ENCODE results near the gene ANKRD66. TPM values are rescaled to one million over a fixed set of nuclear protein-coding genes. Genes with fewer than 3 reads are reported as not detected.

The ANKRD66 gene
- polyA plus RNA-seq, 1 experiment, result not detected

GRCh38 chr6:46781478-46782378 lies 35.0 kb downstream of the ANKRD66 start:
- TF ChIP-seq CTCF (IDR thresholded peaks at IDR 0.05; ENCODE audit: insufficient read depth, low read depth, low read length), result peak; percentile 73
- Histone ChIP-seq H3K4me3 (ENCODE audit: low read depth, low read length) (no peak overlapping the region), H3K36me3 (ENCODE audit: control insufficient read depth, insufficient read depth, low read length) (no peaks in the 10 kb centered on the region), H3K27me3 (ENCODE audit: control insufficient read depth, insufficient read depth, low read length) (no peaks in the 10 kb centered on the region)
- DNase-seq (ENCODE audit: low read depth), result peak; percentile 4
- CTCF ChIA-PET, result no interaction called here
- POLR2A ChIA-PET, result no interaction called here

GRCh38 chr6:46784535-46784934 lies 37.8 kb downstream of the ANKRD66 start:
- TF ChIP-seq CTCF (IDR thresholded peaks at IDR 0.05; ENCODE audit: insufficient read depth, low read depth, low read length), result no peak
- ChIA-PET POLR2A (no interaction called here), CTCF (interaction anchor here (0.8 kb wide), 1 partner anchor 14 kb away, joined by 4 read pairs; no protein-coding TSS in a partner anchor)
- Histone ChIP-seq H3K4me3 (ENCODE audit: low read depth, low read length) (no peak overlapping the region), H3K36me3 (ENCODE audit: control insufficient read depth, insufficient read depth, low read length) (no peaks in the 10 kb centered on the region), H3K27me3 (ENCODE audit: control insufficient read depth, insufficient read depth, low read length) (no peaks in the 10 kb centered on the region)
- no peak for DNase-seq (ENCODE audit: low read depth)

- CTCF ChIA-PET, result no interaction called here
- no peak for DNase-seq (ENCODE audit: low read depth)
- Histone ChIP-seq H3K36me3 (ENCODE audit: control insufficient read depth, insufficient read depth, low read length) (no peaks in the 10 kb centered on the region), H3K27me3 (ENCODE audit: control insufficient read depth, insufficient read depth, low read length) (no peaks in the 10 kb centered on the region), H3K4me3 (ENCODE audit: low read depth, low read length) (no peak overlapping the region)
- POLR2A ChIA-PET, result no interaction called here
- TF ChIP-seq CTCF (IDR thresholded peaks at IDR 0.05; ENCODE audit: insufficient read depth, low read depth, low read length), result no peak
Observed at GRCh38 chr6:46787871-46788540, 41.3 kb downstream of the ANKRD66 start.

GRCh38 chr6:46788791-46789190 lies 42.1 kb downstream of the ANKRD66 start:
- H3K36me3 ChIP-seq (ENCODE audit: control insufficient read depth, insufficient read depth, low read length), result no peaks in the 10 kb centered on the region
- TF ChIP-seq CTCF (IDR thresholded peaks at IDR 0.05; ENCODE audit: insufficient read depth, low read depth, low read length), result no peak
- ChIA-PET CTCF (no interaction called here), POLR2A (no interaction called here)
- H3K27me3 ChIP-seq (ENCODE audit: control insufficient read depth, insufficient read depth, low read length), result no peaks in the 10 kb centered on the region
- H3K4me3 ChIP-seq (ENCODE audit: low read depth, low read length), result no peak overlapping the region
- DNase-seq (ENCODE audit: low read depth), result no peak

Data from BJ (cell line).